Activated CD4-positive, alpha-beta memory T cell treated with anti-CD3 and anti-CD28 coated beads for 36 hours (primary cell): ENCODE data around the gene ALLC. TPM values are rescaled to one million over a fixed set of nuclear protein-coding genes. Genes with fewer than 3 reads are reported as not detected.
A peak's percentile ranks its signal among the peaks of the same experiment; 100 is the strongest.

Experiments
- CTCF ChIA-PET: fragments of 350-600 bp; sonication (Branson Sonifier 250); formaldehyde crosslinking; loops from one replicate; lab custom pipeline; 2021; ENCODE audit warnings: antibody characterized with exemption, inconsistent platforms; lab: Charles Lee
- POLR2A ChIA-PET: fragments of 350-600 bp; sonication (Branson Sonifier 250); formaldehyde crosslinking; loops from one replicate; lab custom pipeline; 2021; ENCODE audit warnings: antibody characterized with exemption; lab: Charles Lee
- DNase-seq: peaks from one replicate; pipeline ENCODE4 v3.0.0-alpha.2; 2020
- H3K27ac Mint-ChIP-seq: one replicate; pipeline ENCODE4 v1.8.0; 2021; ENCODE audit warnings: mixed read lengths
- H3K27me3 Mint-ChIP-seq: one replicate; pipeline ENCODE4 v1.8.0; 2021; ENCODE audit warnings: mixed read lengths
- H3K36me3 Mint-ChIP-seq: one replicate; pipeline ENCODE4 v1.8.0; 2021; ENCODE audit warnings: mixed read lengths
- H3K4me1 Mint-ChIP-seq: one replicate; pipeline ENCODE4 v1.8.0; 2021; ENCODE audit warnings: low read depth, mixed read lengths
- H3K4me3 Mint-ChIP-seq: one replicate; pipeline ENCODE4 v1.8.0; 2021; ENCODE audit warnings: mild to moderate bottlenecking, mixed read lengths
- H3K9me3 Mint-ChIP-seq: one replicate; pipeline ENCODE4 v1.8.0; 2021; ENCODE audit warnings: mixed read lengths
- intact Hi-C: fragments of 100-400 bp; cut with micrococcal nuclease; formaldehyde crosslinking; loops from one replicate; pipeline ENCODE4 v1.15.1; 2023
- total RNA-seq, 2 experiments: library from RNA; stranded (reverse); gene quantifications; one replicate each; pipeline ENCODE4 v1.2.3, GENCODE V29; 2021

ALLC gene
- total RNA-seq, 2 experiments from 2014 or later = not detected

- DNase-seq = no peak
- intact Hi-C loops = loop anchor here (1.0 kb wide), 1 partner anchor 52 kb away; no protein-coding TSS in a partner anchor
- H3K9me3 Mint-ChIP-seq = no peaks in the 10 kb centered on the region
- POLR2A ChIA-PET = no interaction called here
- H3K4me3 Mint-ChIP-seq = no peak overlapping the region
- CTCF ChIA-PET = interaction anchor here (0.7 to 3.6 kb wide), 9 partner anchors 8 to 1637 kb away, joined by 3 to 57 read pairs (median 3); no protein-coding TSS in a partner anchor
- H3K36me3 Mint-ChIP-seq = no peaks in the 10 kb centered on the region
- H3K4me1 Mint-ChIP-seq = no peaks in the 10 kb centered on the region
- peaks cover 6% of the 10 kb centered on the region for H3K27me3 Mint-ChIP-seq
- no peak overlapping the region for H3K27ac Mint-ChIP-seq
Observed at GRCh38 chr2:3728104-3729054, 70.4 kb downstream of the ALLC start.

GRCh38 chr2:3729055-3729448 lies 71.1 kb downstream of the ALLC start:
- intact Hi-C loops = no loop called here
- ChIA-PET POLR2A (no interaction called here), CTCF (interaction anchor here (0.9 to 3.6 kb wide), 5 partner anchors 48 to 1636 kb away, joined by 3 to 57 read pairs (median 10); no protein-coding TSS in a partner anchor)
- Mint-ChIP-seq H3K36me3 (no peaks in the 10 kb centered on the region), H3K4me1 (no peaks in the 10 kb centered on the region), H3K27ac (no peak overlapping the region), H3K27me3 (peaks cover 6% of the 10 kb centered on the region), H3K9me3 (no peaks in the 10 kb centered on the region), H3K4me3 (no peak overlapping the region)
- DNase-seq = no peak

- no peak overlapping the region for H3K27ac Mint-ChIP-seq
- intact Hi-C loops = no loop called here
- H3K4me3 Mint-ChIP-seq = no peak overlapping the region
- ChIA-PET POLR2A (no interaction called here), CTCF (interaction anchor here (0.9 to 3.6 kb wide), 2 partner anchors 97 to 1636 kb away, joined by 3 to 14 read pairs; no protein-coding TSS in a partner anchor)
- no peaks in the 10 kb centered on the region for H3K9me3 Mint-ChIP-seq
- H3K4me1 Mint-ChIP-seq = no peaks in the 10 kb centered on the region
- no peaks in the 10 kb centered on the region for H3K36me3 Mint-ChIP-seq
- H3K27me3 Mint-ChIP-seq = peaks cover 9% of the 10 kb centered on the region
- DNase-seq = no peak
Observed at GRCh38 chr2:3729786-3730185, 71.8 kb downstream of the ALLC start.

DNA sequence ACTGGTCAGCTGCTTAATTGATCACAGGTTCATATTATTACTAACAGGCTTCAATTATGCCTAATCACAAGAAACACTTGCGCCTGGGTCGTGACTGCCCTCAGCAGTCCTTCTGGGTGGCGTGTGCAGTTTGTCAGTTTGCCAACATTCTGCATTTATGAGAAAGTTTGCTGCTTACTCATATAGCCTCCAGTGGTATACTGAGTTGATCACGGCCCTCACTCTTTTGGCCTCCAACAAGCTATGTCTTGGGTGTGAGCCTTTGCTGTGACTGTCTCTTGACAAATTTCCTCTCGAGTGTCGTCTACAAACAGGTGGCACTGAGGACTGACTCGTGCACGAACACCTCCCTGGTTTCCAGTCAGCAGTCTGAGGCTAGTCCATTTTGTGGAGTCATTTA lies 72.6 kb downstream of the ALLC start:
- Mint-ChIP-seq H3K36me3 (no peaks in the 10 kb centered on the region), H3K4me1 (no peaks in the 10 kb centered on the region), H3K4me3 (no peak overlapping the region), H3K27ac (no peak overlapping the region), H3K27me3 (peaks cover 9% of the 10 kb centered on the region), H3K9me3 (no peaks in the 10 kb centered on the region)
- intact Hi-C loops = no loop called here
- DNase-seq = no peak
- CTCF ChIA-PET = interaction anchor here (3.6 kb wide), 1 partner anchor 96 kb away, joined by 14 read pairs; no protein-coding TSS in a partner anchor
- POLR2A ChIA-PET = no interaction called here

- H3K27ac Mint-ChIP-seq = no peak overlapping the region
- H3K36me3 Mint-ChIP-seq = no peaks in the 10 kb centered on the region
- H3K9me3 Mint-ChIP-seq = no peaks in the 10 kb centered on the region
- no peak overlapping the region for H3K4me3 Mint-ChIP-seq
- H3K4me1 Mint-ChIP-seq = no peaks in the 10 kb centered on the region
- ChIA-PET CTCF (no interaction called here), POLR2A (no interaction called here)
- intact Hi-C loops = no loop called here
- peaks cover 13% of the 10 kb centered on the region for H3K27me3 Mint-ChIP-seq
- DNase-seq = no peak
Observed at GRCh38 chr2:3731829-3732228, 73.8 kb downstream of the ALLC start.

DNA sequence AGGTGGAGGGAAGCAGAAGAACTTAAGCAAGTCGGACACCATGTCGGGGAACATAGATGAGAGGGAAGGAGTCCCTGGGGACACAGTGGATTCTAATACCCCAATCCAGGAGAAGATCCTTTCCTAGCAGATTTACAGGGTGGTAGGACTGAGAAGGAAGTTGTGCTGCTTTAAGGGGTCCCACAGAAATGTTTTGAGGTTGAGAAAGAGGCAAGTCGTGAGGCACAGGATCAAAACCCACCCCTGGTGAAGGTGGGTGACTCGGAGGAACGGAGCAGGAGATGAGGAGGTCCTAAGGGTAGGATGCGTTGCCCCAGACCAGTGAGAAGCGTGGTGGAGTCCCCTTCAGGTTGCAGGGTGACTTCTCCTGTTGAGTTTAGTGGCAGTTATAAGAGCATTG lies 78.1 kb downstream of the ALLC start:
- ChIA-PET CTCF (interaction anchor here (1.7 kb wide), 1 partner anchor 8 kb away, joined by 6 read pairs; no protein-coding TSS in a partner anchor), POLR2A (no interaction called here)
- no peaks in the 10 kb centered on the region for H3K9me3 Mint-ChIP-seq
- no peak overlapping the region for H3K27ac Mint-ChIP-seq
- DNase-seq = no peak
- H3K36me3 Mint-ChIP-seq = no peaks in the 10 kb centered on the region
- no peak overlapping the region for H3K4me3 Mint-ChIP-seq
- no peaks in the 10 kb centered on the region for H3K4me1 Mint-ChIP-seq
- H3K27me3 Mint-ChIP-seq = peaks cover 11% of the 10 kb centered on the region
- intact Hi-C loops = no loop called here

DNA sequence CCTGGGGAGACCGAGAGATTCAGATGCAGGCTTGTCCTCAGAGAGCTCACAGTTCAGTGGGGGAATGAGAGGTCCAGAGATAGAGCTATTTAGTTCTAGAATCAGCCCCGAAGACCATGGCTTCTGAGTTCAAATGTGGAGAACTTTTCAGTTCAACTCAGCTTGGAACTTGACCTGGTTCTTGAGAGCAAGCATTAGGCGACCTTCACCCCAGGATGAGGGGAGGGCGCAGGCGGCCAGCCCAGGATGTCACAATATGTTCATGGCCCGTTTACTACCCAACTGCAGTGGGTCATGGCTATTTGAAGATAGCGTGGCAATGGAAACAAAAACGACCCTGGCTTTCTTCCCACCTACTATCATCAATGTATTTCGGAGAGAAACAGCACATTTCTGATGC lies 79.1 kb downstream of the ALLC start:
- H3K4me3 Mint-ChIP-seq = no peak overlapping the region
- no peaks in the 10 kb centered on the region for H3K36me3 Mint-ChIP-seq
- no peaks in the 10 kb centered on the region for H3K4me1 Mint-ChIP-seq
- CTCF ChIA-PET = interaction anchor here (1.7 kb wide), 1 partner anchor 9 kb away, joined by 6 read pairs; no protein-coding TSS in a partner anchor
- POLR2A ChIA-PET = no interaction called here
- no peaks in the 10 kb centered on the region for H3K9me3 Mint-ChIP-seq
- intact Hi-C loops = no loop called here
- no peak overlapping the region for H3K27ac Mint-ChIP-seq
- DNase-seq = no peak
- peaks cover 14% of the 10 kb centered on the region for H3K27me3 Mint-ChIP-seq

GRCh38 chr2:3738454-3738853 lies 80.5 kb downstream of the ALLC start:
- no peaks in the 10 kb centered on the region for H3K36me3 Mint-ChIP-seq
- H3K4me3 Mint-ChIP-seq = no peak overlapping the region
- ChIA-PET CTCF (interaction anchor here (0.7 kb wide), 1 partner anchor 42 kb away, joined by 5 read pairs; no protein-coding TSS in a partner anchor), POLR2A (no interaction called here)
- H3K27me3 Mint-ChIP-seq = peaks cover 16% of the 10 kb centered on the region
- no peaks in the 10 kb centered on the region for H3K4me1 Mint-ChIP-seq
- intact Hi-C loops = loop anchor here (2.0 kb wide), 2 partner anchors 42 to 88 kb away; no protein-coding TSS in a partner anchor
- peak; percentile 16 for DNase-seq
- H3K9me3 Mint-ChIP-seq = no peaks in the 10 kb centered on the region
- H3K27ac Mint-ChIP-seq = no peak overlapping the region

DNA sequence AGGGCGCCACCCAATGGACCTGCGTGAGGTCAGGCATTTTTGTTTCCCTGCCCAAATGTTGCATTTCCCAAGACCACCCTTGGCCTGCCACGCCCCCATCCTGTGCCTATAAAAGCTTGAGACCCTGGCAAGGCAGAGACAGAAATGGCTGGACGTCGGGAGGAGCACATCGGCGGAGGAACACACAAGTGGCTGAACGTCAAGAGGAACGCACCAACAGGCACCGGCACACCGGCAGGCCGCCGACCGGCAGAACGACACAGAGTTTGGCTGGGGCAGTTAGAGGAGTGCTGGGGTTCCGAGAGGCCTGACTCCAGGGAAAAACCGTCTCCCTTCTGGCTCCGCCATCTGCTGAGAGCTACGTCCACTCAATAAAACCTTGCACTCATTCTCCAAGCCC lies 81.3 kb downstream of the ALLC start:
- no peak overlapping the region for H3K4me3 Mint-ChIP-seq
- H3K27ac Mint-ChIP-seq = no peak overlapping the region
- intact Hi-C loops = loop anchor here (2.0 kb wide), 2 partner anchors 41 to 87 kb away; no protein-coding TSS in a partner anchor
- H3K27me3 Mint-ChIP-seq = peaks cover 15% of the 10 kb centered on the region
- no peaks in the 10 kb centered on the region for H3K36me3 Mint-ChIP-seq
- H3K4me1 Mint-ChIP-seq = no peaks in the 10 kb centered on the region
- ChIA-PET CTCF (no interaction called here), POLR2A (no interaction called here)
- no peaks in the 10 kb centered on the region for H3K9me3 Mint-ChIP-seq
- no peak for DNase-seq

- Mint-ChIP-seq H3K9me3 (no peaks in the 10 kb centered on the region), H3K27me3 (peaks cover 10% of the 10 kb centered on the region), H3K27ac (no peak overlapping the region), H3K36me3 (no peaks in the 10 kb centered on the region), H3K4me3 (no peak overlapping the region), H3K4me1 (no peaks in the 10 kb centered on the region)
- intact Hi-C loops = no loop called here
- CTCF ChIA-PET = no interaction called here
- DNase-seq = no peak
- POLR2A ChIA-PET = no interaction called here
Observed at GRCh38 chr2:3741396-3741795, 83.4 kb downstream of the ALLC start.

- H3K9me3 Mint-ChIP-seq = no peaks in the 10 kb centered on the region
- no peak overlapping the region for H3K27ac Mint-ChIP-seq
- intact Hi-C loops = no loop called here
- CTCF ChIA-PET = no interaction called here
- POLR2A ChIA-PET = no interaction called here
- H3K4me3 Mint-ChIP-seq = no peak overlapping the region
- peaks cover 10% of the 10 kb centered on the region for H3K27me3 Mint-ChIP-seq
- no peaks in the 10 kb centered on the region for H3K36me3 Mint-ChIP-seq
- no peaks in the 10 kb centered on the region for H3K4me1 Mint-ChIP-seq
- DNase-seq = no peak
Observed at GRCh38 chr2:3741867-3742602, 84.0 kb downstream of the ALLC start.
